GM21526 (cell line): ENCODE measurements around the gene CYP39A1.
"Not testable (repeated sequence)": the region's sequence is repeated elsewhere in the genome, so short reads cannot be mapped to it uniquely, and the experiment has no call there.

ENCODE experiments used
- ATAC-seq: cut with Tn5 transposase; IDR thresholded peaks from one replicate; pipeline ENCODE4 v1.9.1; 2021; ENCODE audit warnings: moderate library complexity; ENCODE audit not compliant: unreplicated experiment, low FRiP score

The CYP39A1 gene

GRCh38 chr6:46651006-46651405 is 1.6 kb downstream of the CYP39A1 start:
- ATAC-seq: no peak

- ATAC-seq: no peak
Observed at GRCh38 chr6:46648869-46649492, 3.6 kb downstream of the CYP39A1 start.

- not testable (repeated sequence) for ATAC-seq
Observed at GRCh38 chr6:46648108-46648507, 4.5 kb downstream of the CYP39A1 start.

- ATAC-seq: no peak
Observed at GRCh38 chr6:46645265-46645664, 7.4 kb downstream of the CYP39A1 start.

- no peak for ATAC-seq
Observed at GRCh38 chr6:46642928-46643751, 9.5 kb downstream of the CYP39A1 start.

GRCh38 chr6:46638650-46639049 is 14.0 kb downstream of the CYP39A1 start:
- ATAC-seq: no peak

GRCh38 chr6:46637933-46638332 is 14.7 kb downstream of the CYP39A1 start:
- ATAC-seq: no peak

- no peak for ATAC-seq
Observed at GRCh38 chr6:46637145-46637544, 15.5 kb downstream of the CYP39A1 start.

GRCh38 chr6:46635462-46635861 is 17.2 kb downstream of the CYP39A1 start:
- no peak for ATAC-seq

GRCh38 chr6:46632053-46632452 is 20.6 kb downstream of the CYP39A1 start:
- ATAC-seq: no peak

- no peak for ATAC-seq
Observed at GRCh38 chr6:46629691-46630090, 22.9 kb downstream of the CYP39A1 start.

- no peak for ATAC-seq
Observed at GRCh38 chr6:46628976-46629375, 23.6 kb downstream of the CYP39A1 start.

- ATAC-seq: no peak
Observed at GRCh38 chr6:46628498-46628897, 24.1 kb downstream of the CYP39A1 start.

GRCh38 chr6:46626976-46627375 is 25.6 kb downstream of the CYP39A1 start:
- ATAC-seq: no peak

- peak; percentile 76 for ATAC-seq
Observed at GRCh38 chr6:46626228-46626909, 26.2 kb downstream of the CYP39A1 start.

- ATAC-seq: no peak
Observed at GRCh38 chr6:46618726-46619125, 33.9 kb downstream of the CYP39A1 start.

GRCh38 chr6:46612645-46613044 is 40.0 kb downstream of the CYP39A1 start:
- ATAC-seq: no peak

- no peak for ATAC-seq
Observed at GRCh38 chr6:46610862-46611553, 41.6 kb downstream of the CYP39A1 start.

GRCh38 chr6:46606338-46606737 is 46.3 kb downstream of the CYP39A1 start:
- no peak for ATAC-seq

GRCh38 chr6:46605091-46605797 is 47.4 kb downstream of the CYP39A1 start:
- peak; percentile 71 for ATAC-seq
